IMR-90 (cell line): ENCODE measurements around the gene DIP2C. TPM values are rescaled to one million over a fixed set of nuclear protein-coding genes. Genes with fewer than 3 reads are reported as not detected.

ENCODE experiments used
- ATAC-seq: fragments of 200-7000 bp; cut with Tn5 transposase; 2 replicates; pipeline ENCODE4 v1.9.1; 2020; ENCODE audit warnings: low read depth, mild to moderate bottlenecking, moderate library complexity
- BruUV-seq: library from RNA; stranded (reverse); fragments of 400-500 nt; replicated peaks from 2 replicates; lab custom pipeline; 2021; lab: Mats Ljungman, UMichigan
- CTCF ChIA-PET: fragments of 300-600 bp; formaldehyde crosslinking; extraction: SDS; loops from one replicate; lab custom pipeline; 2021; ENCODE audit warnings: antibody characterized with exemption; lab: Yijun Ruan, JAX
- POLR2A ChIA-PET: fragments of 300-600 bp; sonication (Branson Sonifier 250); formaldehyde crosslinking; loops from one replicate; lab custom pipeline; 2022; ENCODE audit warnings: antibody characterized with exemption; ENCODE audit not compliant: unreplicated experiment; lab: Charles Lee
- DNase-seq: peaks from one replicate; pipeline ENCODE4 v3.0.0; 2013
- H2AFZ ChIP-seq: replicated peaks from 2 replicates; pipeline ENCODE3; 2013; ENCODE audit warnings: low read length, mild to moderate bottlenecking; ENCODE audit not compliant: poor library complexity
- H2AK5ac ChIP-seq: 2 replicates; pipeline ENCODE4 v1.6.1; 2013; ENCODE audit warnings: low read depth, low read length, inconsistent platforms
- H2AK9ac ChIP-seq: replicated peaks from 2 replicates; pipeline ENCODE3; 2013; ENCODE audit warnings: mild to moderate bottlenecking, low read depth, low read length, moderate library complexity; ENCODE audit not compliant: poor library complexity
- H2BK120ac ChIP-seq: 2 replicates; pipeline ENCODE4 v1.6.1; 2013; ENCODE audit warnings: low read depth, low read length, inconsistent platforms
- H2BK15ac ChIP-seq: 3 replicates; pipeline ENCODE4 v1.6.1; 2013; ENCODE audit warnings: low read depth, low read length, inconsistent platforms
- H2BK20ac ChIP-seq: 2 replicates; pipeline ENCODE4 v1.6.1; 2013; ENCODE audit warnings: low read depth, mild to moderate bottlenecking, inconsistent platforms, low read length, moderate library complexity
- H2BK5ac ChIP-seq: 2 replicates; pipeline ENCODE4 v1.6.1; 2013; ENCODE audit warnings: mild to moderate bottlenecking, low read depth, low read length, inconsistent platforms; ENCODE audit not compliant: poor library complexity, severe bottlenecking
- H3K14ac ChIP-seq: replicated peaks from 2 replicates; pipeline ENCODE4 v1.6.1; 2013; ENCODE audit warnings: low read depth, low read length, inconsistent platforms
- H3K18ac ChIP-seq: 2 replicates; pipeline ENCODE4 v1.6.1; 2013; ENCODE audit warnings: low read depth, low read length, control low read depth
- H3K23ac ChIP-seq: 2 replicates; pipeline ENCODE4 v1.6.1; 2013; ENCODE audit warnings: low read depth, low read length, inconsistent platforms
- H3K27ac ChIP-seq: 2 replicates; pipeline ENCODE4 v1.5.1; 2013; ENCODE audit warnings: mild to moderate bottlenecking, control low read depth, low read length; ENCODE audit not compliant: insufficient read depth
- H3K27me3 ChIP-seq: 2 replicates; pipeline ENCODE4 v1.6.1; 2013; ENCODE audit warnings: low read length; ENCODE audit not compliant: control insufficient read depth, insufficient read depth
- H3K36me3 ChIP-seq: 2 replicates; pipeline ENCODE4 v1.6.1; 2013; ENCODE audit warnings: low read length, mixed read lengths; ENCODE audit not compliant: control insufficient read depth, insufficient read depth
- H3K4ac ChIP-seq: 2 replicates; pipeline ENCODE4 v1.6.1; 2013; ENCODE audit warnings: low read depth, low read length, inconsistent platforms
- H3K4me1 ChIP-seq: 2 replicates; pipeline ENCODE4 v1.6.1; 2013; ENCODE audit warnings: low read length, mixed read lengths; ENCODE audit not compliant: control insufficient read depth, insufficient read depth
- H3K4me2 ChIP-seq: 2 replicates; pipeline ENCODE4 v1.6.1; 2013; ENCODE audit warnings: low read depth, mild to moderate bottlenecking, control low read depth, low read length, moderate library complexity
- H3K4me3 ChIP-seq: 2 replicates; pipeline ENCODE4 v1.5.1; 2013; ENCODE audit warnings: low read depth, mild to moderate bottlenecking, control low read depth, low read length, moderate library complexity; ENCODE audit not compliant: insufficient read depth
- H3K56ac ChIP-seq: 2 replicates; pipeline ENCODE4 v1.6.1; 2013; ENCODE audit warnings: low read length, inconsistent platforms; ENCODE audit not compliant: insufficient read depth; ENCODE audit errors: extremely low read depth
- H3K79me1 ChIP-seq, 2 experiments: 2 replicates each; pipeline ENCODE4 v1.6.1; 2013; ENCODE audit warnings: low read length in 2 of 2, inconsistent platforms in 1 of 2, low read depth in 1 of 2
- H3K9ac ChIP-seq: 2 replicates; pipeline ENCODE4 v1.6.1; 2013; ENCODE audit warnings: low read depth, low read length, control low read depth
- H3K9me1 ChIP-seq: 2 replicates; pipeline ENCODE4 v1.6.1; 2013; ENCODE audit warnings: low read length, inconsistent platforms; ENCODE audit not compliant: insufficient read depth
- H3K9me3 ChIP-seq: 2 replicates; pipeline ENCODE4 v1.6.1; 2013; ENCODE audit warnings: low read length; ENCODE audit not compliant: control insufficient read depth, insufficient read depth
- H4K20me1 ChIP-seq: 2 replicates; pipeline ENCODE4 v1.6.1; 2013; ENCODE audit warnings: low read length, inconsistent platforms; ENCODE audit not compliant: insufficient read depth
- H4K5ac ChIP-seq: 2 replicates; pipeline ENCODE4 v1.6.1; 2013; ENCODE audit warnings: mild to moderate bottlenecking, low read depth, low read length, control low read depth
- H4K8ac ChIP-seq, 2 experiments: 2 replicates each; pipeline ENCODE4 v1.6.1; 2013; ENCODE audit warnings: low read depth in 2 of 2, low read length in 2 of 2, control low read depth in 1 of 2, inconsistent platforms in 1 of 2
- H4K91ac ChIP-seq: 2 replicates; pipeline ENCODE4 v1.6.1; 2013; ENCODE audit warnings: low read depth, low read length, inconsistent platforms; ENCODE audit not compliant: insufficient read depth
- BHLHE40 ChIP-seq: fragments of 150-350 bp; IDR thresholded peaks from 2 replicates; pipeline ENCODE4 v1.6.1; 2016; ENCODE audit warnings: mild to moderate bottlenecking, low read depth, low read length
- CEBPB ChIP-seq: IDR thresholded peaks from 2 replicates; pipeline ENCODE4 v1.6.1; 2012; ENCODE audit warnings: low read depth, low read length, improper control_type of control experiment
- CHD1 ChIP-seq: IDR thresholded peaks from 2 replicates; pipeline ENCODE4 v1.6.1; 2012; ENCODE audit warnings: low read depth, low read length, improper control_type of control experiment
- FOS ChIP-seq: fragments of 150-350 bp; IDR thresholded peaks from 2 replicates; pipeline ENCODE4 v1.6.1; 2016; ENCODE audit warnings: low read depth, low read length
- MAFK ChIP-seq: IDR thresholded peaks from 2 replicates; pipeline ENCODE4 v1.6.1; 2012; ENCODE audit warnings: low read depth, low read length, improper control_type of control experiment
- MAZ ChIP-seq: IDR thresholded peaks from 2 replicates; pipeline ENCODE4 v1.6.1; 2012; ENCODE audit warnings: low read depth, mild to moderate bottlenecking, low read length, improper control_type of control experiment, moderate library complexity, borderline replicate concordance
- MXI1 ChIP-seq: IDR thresholded peaks from 2 replicates; pipeline ENCODE4 v1.6.1; 2012; ENCODE audit warnings: low read depth, mild to moderate bottlenecking, low read length, moderate library complexity, borderline replicate concordance
- RAD21 ChIP-seq: IDR thresholded peaks from 2 replicates; pipeline ENCODE4 v1.6.1; 2012; ENCODE audit warnings: low read length, improper control_type of control experiment
- RCOR1 ChIP-seq: IDR thresholded peaks from 2 replicates; pipeline ENCODE4 v1.6.1; 2012; ENCODE audit warnings: mild to moderate bottlenecking, low read length, improper control_type of control experiment; ENCODE audit not compliant: insufficient replicate concordance
- RFX5 ChIP-seq: IDR thresholded peaks from 2 replicates; pipeline ENCODE4 v1.8.0; 2012; ENCODE audit warnings: low read depth, mild to moderate bottlenecking, low read length, moderate library complexity
- WGBS, 2 experiments: methylation state at CpG; one replicate each; pipeline versions ENCODE4 v1.1.5 to v1.1.7; 2013; ENCODE audit warnings: missing lambda C conversion rate in 2 of 2; ENCODE audit not compliant: insufficient read length in 1 of 2; ENCODE audit errors: extremely low coverage in 2 of 2; 5-methylcytosine and 5-hydroxymethylcytosine counted together
- dilution Hi-C: fragments of 300-500 bp; cut with HindIII; formaldehyde crosslinking; loops from one replicate; pipeline ENCODE4 v1.14.3; 2018; ENCODE audit warnings: low sequenced_read_pairs; ENCODE audit not compliant: unreplicated experiment
- in situ Hi-C: fragments of 300-500 bp; cut with MboI; formaldehyde crosslinking; loops from 3 replicates; pipeline ENCODE4 v1.14.3; 2019; ENCODE audit warnings: low sequenced_read_pairs, inconsistent platforms, mixed read lengths
- intact Hi-C: fragments of 100-400 bp; cut with micrococcal nuclease; formaldehyde crosslinking; loops from 2 replicates; pipeline ENCODE4 v1.10.0; 2022
- polyA plus RNA-seq, 3 experiments: library from polyadenylated mRNA; depleted of rRNA; stranded (reverse); fragments of >200 nt; gene quantifications; 2 replicates each; pipeline ENCODE4 v1.2.3, GENCODE V29; 2012; ENCODE audit warnings: low replicate concordance in 1 of 3
- total RNA-seq: library from RNA; depleted of rRNA; stranded (reverse); fragments of >200 nt; gene quantifications from 2 replicates; pipeline ENCODE4 v1.2.3, GENCODE V29; 2012
- TF ChIP-seq, protein P1 (sequence below): conservative IDR thresholded peaks from 2 replicates; pipeline ENCODE4 v1.5.1; 2012; ENCODE audit warnings: mild to moderate bottlenecking, low read depth, low read length, improper control_type of control experiment

Gene DIP2C
- total and polyA plus RNA-seq, 2 of the 4 experiments (the other 2 are of a cell fraction) = 8.6 to 17.3 TPM

- no peak overlapping the region for H3K27ac ChIP-seq
- H3K36me3 ChIP-seq = peaks cover 2% of the 10 kb centered on the region; the same call in 1 of the 2 replicates
- BruUV-seq = no TSS peak
- no peak for TF ChIP-seq CEBPB
- no peak for TF ChIP-seq RFX5
- no peak for TF ChIP-seq RAD21
- no peak for TF ChIP-seq MXI1
- TF ChIP-seq MAFK = no peak
- TF ChIP-seq CHD1 = no peak
- no peak for TF ChIP-seq FOS
- TF ChIP-seq RCOR1 = no peak
- no peak for TF ChIP-seq MAZ
- TF ChIP-seq, protein P1, sequence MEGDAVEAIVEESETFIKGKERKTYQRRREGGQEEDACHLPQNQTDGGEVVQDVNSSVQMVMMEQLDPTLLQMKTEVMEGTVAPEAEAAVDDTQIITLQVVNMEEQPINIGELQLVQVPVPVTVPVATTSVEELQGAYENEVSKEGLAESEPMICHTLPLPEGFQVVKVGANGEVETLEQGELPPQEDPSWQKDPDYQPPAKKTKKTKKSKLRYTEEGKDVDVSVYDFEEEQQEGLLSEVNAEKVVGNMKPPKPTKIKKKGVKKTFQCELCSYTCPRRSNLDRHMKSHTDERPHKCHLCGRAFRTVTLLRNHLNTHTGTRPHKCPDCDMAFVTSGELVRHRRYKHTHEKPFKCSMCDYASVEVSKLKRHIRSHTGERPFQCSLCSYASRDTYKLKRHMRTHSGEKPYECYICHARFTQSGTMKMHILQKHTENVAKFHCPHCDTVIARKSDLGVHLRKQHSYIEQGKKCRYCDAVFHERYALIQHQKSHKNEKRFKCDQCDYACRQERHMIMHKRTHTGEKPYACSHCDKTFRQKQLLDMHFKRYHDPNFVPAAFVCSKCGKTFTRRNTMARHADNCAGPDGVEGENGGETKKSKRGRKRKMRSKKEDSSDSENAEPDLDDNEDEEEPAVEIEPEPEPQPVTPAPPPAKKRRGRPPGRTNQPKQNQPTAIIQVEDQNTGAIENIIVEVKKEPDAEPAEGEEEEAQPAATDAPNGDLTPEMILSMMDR = no peak
- no peak for TF ChIP-seq BHLHE40
- H3K23ac ChIP-seq = no peak overlapping the region
- no peak overlapping the region for H2AFZ ChIP-seq
- no peak overlapping the region for H2AK9ac ChIP-seq
- no peak overlapping the region for H3K14ac ChIP-seq
- no peak overlapping the region for H3K9ac ChIP-seq
- no peaks in the 10 kb centered on the region for H3K9me3 ChIP-seq
- no peak overlapping the region for H2BK20ac ChIP-seq
- no peak overlapping the region for H4K5ac ChIP-seq
- intact Hi-C loops = no loop called here
- DNase-seq (no peak), ATAC-seq (no peak)
- H3K9me1 ChIP-seq = peaks cover 49% of the 10 kb centered on the region
- no peak overlapping the region for H3K18ac ChIP-seq
- H2BK120ac ChIP-seq = no peak overlapping the region
- CTCF ChIA-PET = no interaction called here
- H3K4me3 ChIP-seq = no peak overlapping the region
- no peak overlapping the region for H2AK5ac ChIP-seq
- WGBS, 2 experiments = 90% methylated on average over 7 of the region's 12 CpGs; no CpG with 5 or more reads in 1 of the 2 experiments
- no peaks in the 10 kb centered on the region for H3K27me3 ChIP-seq
- peaks cover 88% of the 10 kb centered on the region for H4K20me1 ChIP-seq
- H3K4me1 ChIP-seq = peaks cover 41% of the 10 kb centered on the region
- no peak overlapping the region for H2BK5ac ChIP-seq
- H4K8ac ChIP-seq = no peak overlapping the region
- H3K4me2 ChIP-seq = no peak overlapping the region
- in situ Hi-C loops = no loop called here
- H3K56ac ChIP-seq = no peak overlapping the region
- POLR2A ChIA-PET = no interaction called here
- no peak overlapping the region for H2BK15ac ChIP-seq
- H3K79me1 ChIP-seq = peaks cover 30 to 99% of the 10 kb centered on the region in 2 experiments
- H4K91ac ChIP-seq = no peak overlapping the region
- dilution Hi-C loops = no loop called here
- H3K4ac ChIP-seq = no peak overlapping the region
Measured at GRCh38 chr10:619710-620109, 69.8 kb downstream of the DIP2C start.
